Activated CD4-positive, alpha-beta memory T cell treated with anti-CD3 and anti-CD28 coated beads for 36 hours (primary cell): ENCODE measurements around the gene ROPN1B. TPM values are rescaled to one million over a fixed set of nuclear protein-coding genes. Genes with fewer than 3 reads are reported as not detected.
"Not testable (repeated sequence)": the region's sequence is repeated elsewhere in the genome, so short reads cannot be mapped to it uniquely, and the experiment has no call there.

Source experiments
- CTCF ChIA-PET: fragments of 350-600 bp; sonication (Branson Sonifier 250); formaldehyde crosslinking; loops from one replicate; lab custom pipeline; 2021; ENCODE audit warnings: antibody characterized with exemption, inconsistent platforms; lab: Charles Lee
- POLR2A ChIA-PET: fragments of 350-600 bp; sonication (Branson Sonifier 250); formaldehyde crosslinking; loops from one replicate; lab custom pipeline; 2021; ENCODE audit warnings: antibody characterized with exemption; lab: Charles Lee
- DNase-seq: peaks from one replicate; pipeline ENCODE4 v3.0.0-alpha.2; 2020
- H3K27ac Mint-ChIP-seq: one replicate; pipeline ENCODE4 v1.8.0; 2021; ENCODE audit warnings: mixed read lengths
- H3K27me3 Mint-ChIP-seq: one replicate; pipeline ENCODE4 v1.8.0; 2021; ENCODE audit warnings: mixed read lengths
- H3K36me3 Mint-ChIP-seq: one replicate; pipeline ENCODE4 v1.8.0; 2021; ENCODE audit warnings: mixed read lengths
- H3K4me1 Mint-ChIP-seq: one replicate; pipeline ENCODE4 v1.8.0; 2021; ENCODE audit warnings: low read depth, mixed read lengths
- H3K4me3 Mint-ChIP-seq: one replicate; pipeline ENCODE4 v1.8.0; 2021; ENCODE audit warnings: mild to moderate bottlenecking, mixed read lengths
- H3K9me3 Mint-ChIP-seq: one replicate; pipeline ENCODE4 v1.8.0; 2021; ENCODE audit warnings: mixed read lengths
- intact Hi-C: fragments of 100-400 bp; cut with micrococcal nuclease; formaldehyde crosslinking; loops from one replicate; pipeline ENCODE4 v1.15.1; 2023
- total RNA-seq, 2 experiments: library from RNA; stranded (reverse); gene quantifications; one replicate each; pipeline ENCODE4 v1.2.3, GENCODE V29; 2021

The ROPN1B gene
- total RNA-seq, 2 experiments from 2014 or later, result not detected

DNA sequence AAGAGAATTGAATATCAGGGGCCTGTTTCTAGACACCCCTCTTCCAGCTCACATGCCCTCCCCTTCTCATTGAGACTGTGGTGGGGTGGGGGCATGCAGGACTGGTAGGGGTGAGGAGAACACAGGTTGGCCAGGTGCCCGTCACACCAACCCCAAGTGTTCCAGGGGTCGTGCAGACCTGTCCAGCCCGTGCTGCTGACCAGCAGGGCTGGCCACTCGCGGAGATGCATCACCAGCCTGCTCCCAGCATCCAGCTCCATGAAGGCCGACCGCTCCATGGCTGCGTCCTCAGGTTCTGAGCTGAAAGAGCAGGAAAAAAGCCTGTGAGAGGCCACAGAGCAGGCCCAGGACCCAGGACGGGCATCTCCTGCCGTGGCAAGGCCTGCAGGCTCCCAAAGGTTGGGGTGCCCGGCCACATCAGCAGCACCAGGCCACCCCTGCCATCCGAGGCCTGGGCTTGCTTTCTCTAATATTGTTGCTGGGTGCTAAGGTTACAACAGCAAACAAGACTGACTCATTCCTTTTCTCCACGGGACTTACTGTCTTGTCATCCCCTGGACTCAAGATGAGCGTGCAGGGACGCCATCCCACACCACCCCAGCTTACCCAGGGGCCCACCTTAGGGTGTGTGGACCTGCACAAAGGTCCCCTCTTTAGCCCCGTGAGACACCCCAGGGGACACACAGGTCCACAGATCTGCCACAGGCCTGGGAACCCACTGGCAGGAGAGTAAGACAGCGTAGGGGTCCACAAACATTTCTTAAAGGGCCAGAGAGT lies 35.4 kb upstream of the ROPN1B start:
- H3K27ac Mint-ChIP-seq, H3K27me3 Mint-ChIP-seq, H3K36me3 Mint-ChIP-seq, DNase-seq, H3K4me1 Mint-ChIP-seq, intact Hi-C loops, CTCF ChIA-PET, H3K4me3 Mint-ChIP-seq, H3K9me3 Mint-ChIP-seq, POLR2A ChIA-PET: not testable (repeated sequence)

DNA sequence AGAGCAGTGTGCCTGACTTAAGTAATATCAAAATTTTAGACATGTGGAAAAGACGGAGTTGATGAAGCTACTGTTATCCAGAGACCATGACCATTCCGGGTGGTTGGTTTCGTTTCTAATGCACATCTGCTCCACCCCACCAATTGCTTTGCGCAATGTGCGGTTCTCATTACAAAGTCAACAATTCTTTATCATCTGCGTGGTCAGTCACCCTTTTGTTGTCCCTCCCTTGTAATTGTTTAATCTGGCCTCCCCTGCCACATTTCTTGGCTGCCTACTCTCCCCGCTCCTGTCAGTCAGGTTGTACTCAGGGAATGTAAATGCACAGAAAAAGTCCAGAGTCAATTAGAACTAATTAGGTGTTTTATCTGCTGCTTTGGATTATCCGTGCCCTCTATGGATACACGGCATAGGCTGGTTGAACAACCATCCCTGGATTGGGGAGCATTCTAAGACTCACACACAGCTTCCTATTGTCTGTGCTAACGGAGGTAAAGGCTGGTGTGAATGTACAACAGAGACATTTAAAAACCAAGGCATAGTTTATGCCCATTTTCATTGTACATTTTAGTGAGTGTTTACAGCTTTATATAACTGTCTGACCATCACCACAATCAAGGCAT lies 33.6 kb upstream of the ROPN1B start:
- H3K27ac Mint-ChIP-seq, H3K4me3 Mint-ChIP-seq, H3K9me3 Mint-ChIP-seq, H3K4me1 Mint-ChIP-seq, POLR2A ChIA-PET, H3K27me3 Mint-ChIP-seq, DNase-seq, H3K36me3 Mint-ChIP-seq, intact Hi-C loops: not testable (repeated sequence)
- CTCF ChIA-PET, result interaction anchor here (0.6 kb wide), 1 partner anchor 453 kb away, joined by 3 read pairs; no protein-coding TSS in a partner anchor

DNA sequence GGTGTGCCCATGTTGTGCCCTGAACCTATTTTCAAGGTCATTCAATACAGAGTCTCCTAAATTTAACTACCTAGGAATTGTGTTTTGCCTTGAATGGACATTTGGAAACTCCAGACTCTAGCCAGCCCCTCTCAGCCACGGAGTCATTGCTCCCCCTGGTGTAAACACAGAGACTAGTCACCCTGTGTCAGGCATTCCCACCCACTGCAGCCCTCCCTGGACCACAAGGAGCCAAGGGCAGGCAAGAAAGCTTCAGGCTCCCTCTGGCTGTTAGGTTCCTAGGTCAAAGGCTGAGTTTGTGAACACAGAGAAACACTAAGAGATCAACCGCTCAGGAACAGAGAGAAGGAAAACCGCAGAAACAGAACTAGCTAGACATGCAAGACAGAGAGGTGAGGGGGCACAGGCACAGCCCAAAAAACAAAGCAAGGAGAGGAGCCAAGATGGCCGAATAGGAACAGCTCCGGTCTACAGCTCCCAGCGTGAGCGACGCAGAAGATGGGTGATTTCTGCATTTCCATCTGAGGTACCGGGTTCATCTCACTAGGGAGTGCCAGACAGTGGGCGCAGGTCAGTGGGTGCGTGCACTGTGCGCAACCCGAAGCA lies 32.7 kb upstream of the ROPN1B start:
- CTCF ChIA-PET, result interaction anchor here (0.6 kb wide), 1 partner anchor 452 kb away, joined by 3 read pairs; no protein-coding TSS in a partner anchor
- H3K36me3 Mint-ChIP-seq, DNase-seq, H3K4me3 Mint-ChIP-seq, H3K27me3 Mint-ChIP-seq, H3K4me1 Mint-ChIP-seq, H3K9me3 Mint-ChIP-seq, intact Hi-C loops, H3K27ac Mint-ChIP-seq, POLR2A ChIA-PET: not testable (repeated sequence)

DNA sequence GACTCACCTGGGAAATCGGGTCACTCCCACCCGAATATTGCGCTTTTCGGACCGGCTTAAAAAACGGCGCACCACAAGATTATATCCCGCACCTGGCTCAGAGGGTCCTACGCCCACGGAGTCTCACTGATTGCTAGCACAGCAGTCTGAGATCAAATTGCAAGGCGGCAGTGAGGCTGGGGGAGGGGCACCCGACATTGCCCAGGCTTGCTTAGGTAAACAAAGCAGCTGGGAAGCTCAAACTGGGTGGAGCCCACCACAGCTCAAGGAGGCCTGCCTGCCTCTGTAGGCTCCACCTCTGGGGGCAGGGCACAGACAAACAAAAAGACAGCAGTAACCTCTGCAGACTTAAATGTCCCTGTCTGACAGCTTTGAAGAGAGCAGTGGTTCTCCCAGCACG lies 32.1 kb upstream of the ROPN1B start:
- POLR2A ChIA-PET, DNase-seq, H3K27ac Mint-ChIP-seq, H3K4me3 Mint-ChIP-seq, H3K9me3 Mint-ChIP-seq, CTCF ChIA-PET, H3K4me1 Mint-ChIP-seq, H3K27me3 Mint-ChIP-seq, intact Hi-C loops, H3K36me3 Mint-ChIP-seq: not testable (repeated sequence)

DNA sequence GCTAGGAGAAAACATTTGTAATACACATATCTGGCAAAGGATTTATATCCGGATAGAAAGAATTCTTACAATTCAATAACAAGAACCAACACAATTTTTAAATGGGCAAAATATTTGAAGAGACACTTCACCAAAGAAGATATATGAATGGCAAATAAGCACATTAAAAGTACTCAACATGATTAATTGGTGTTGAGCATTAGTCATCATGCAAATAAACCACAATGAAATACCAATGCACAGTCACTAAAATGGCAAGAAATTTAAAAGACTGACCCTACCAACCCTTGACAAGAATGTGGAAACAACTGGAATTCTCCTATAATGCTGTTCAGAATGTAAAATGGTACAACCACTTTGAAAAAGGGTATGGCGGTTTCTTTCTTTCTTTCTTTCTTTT lies 21.2 kb upstream of the ROPN1B start:
- intact Hi-C loops, H3K36me3 Mint-ChIP-seq, H3K4me3 Mint-ChIP-seq, DNase-seq, H3K4me1 Mint-ChIP-seq, H3K27ac Mint-ChIP-seq, POLR2A ChIA-PET, H3K9me3 Mint-ChIP-seq: not testable (repeated sequence)
- CTCF ChIA-PET, result interaction anchor here (0.6 kb wide), 1 partner anchor 17 kb away, joined by 3 read pairs; no protein-coding TSS in a partner anchor
- H3K27me3 Mint-ChIP-seq, result peaks cover 14% of the 10 kb centered on the region

DNA sequence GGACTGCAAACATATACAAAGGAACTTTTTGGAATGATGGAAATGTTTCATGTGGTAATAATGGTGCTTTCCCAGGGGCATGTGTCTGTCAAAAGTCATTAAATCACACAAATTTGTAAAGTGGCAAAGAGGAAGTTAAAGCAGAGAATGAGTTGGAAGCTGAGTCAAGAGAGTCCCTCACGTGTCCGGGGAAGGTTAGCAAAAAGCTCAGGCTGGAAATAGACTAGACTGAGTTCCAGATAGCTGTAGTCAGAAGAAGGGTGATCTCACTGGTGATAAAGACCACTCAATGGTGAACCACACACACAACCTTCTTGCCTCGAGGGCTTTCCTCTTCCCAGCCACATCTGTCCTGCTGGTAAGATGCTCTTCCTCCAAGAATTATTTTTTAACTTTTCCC lies 20.1 kb upstream of the ROPN1B start:
- H3K4me3 Mint-ChIP-seq, CTCF ChIA-PET, H3K4me1 Mint-ChIP-seq, intact Hi-C loops, H3K36me3 Mint-ChIP-seq, H3K27ac Mint-ChIP-seq, POLR2A ChIA-PET, H3K9me3 Mint-ChIP-seq, DNase-seq: not testable (repeated sequence)
- H3K27me3 Mint-ChIP-seq, result peaks cover 14% of the 10 kb centered on the region

DNA sequence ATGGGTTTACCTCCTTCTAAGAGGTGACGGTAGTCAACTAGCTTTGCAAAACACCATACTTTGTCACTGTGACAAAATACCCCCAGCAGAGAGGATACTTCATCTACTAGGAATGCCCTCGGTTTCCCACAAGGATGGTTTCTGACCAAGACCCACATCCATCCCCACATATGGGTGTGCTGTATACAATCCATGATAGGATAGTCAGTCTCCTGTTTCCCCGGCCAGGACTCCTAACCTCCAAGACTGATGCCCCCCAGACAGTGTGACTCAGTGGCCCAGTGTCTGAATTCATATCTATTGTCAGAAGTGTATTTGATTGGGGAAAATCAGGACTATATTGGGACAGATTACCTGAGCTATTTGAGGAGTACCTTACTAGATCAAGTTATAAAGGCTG lies 17.8 kb upstream of the ROPN1B start:
- H3K36me3 Mint-ChIP-seq, H3K4me3 Mint-ChIP-seq, H3K27ac Mint-ChIP-seq, H3K4me1 Mint-ChIP-seq, H3K9me3 Mint-ChIP-seq, POLR2A ChIA-PET, intact Hi-C loops, CTCF ChIA-PET, DNase-seq: not testable (repeated sequence)
- H3K27me3 Mint-ChIP-seq, result peaks cover 17% of the 10 kb centered on the region

DNA sequence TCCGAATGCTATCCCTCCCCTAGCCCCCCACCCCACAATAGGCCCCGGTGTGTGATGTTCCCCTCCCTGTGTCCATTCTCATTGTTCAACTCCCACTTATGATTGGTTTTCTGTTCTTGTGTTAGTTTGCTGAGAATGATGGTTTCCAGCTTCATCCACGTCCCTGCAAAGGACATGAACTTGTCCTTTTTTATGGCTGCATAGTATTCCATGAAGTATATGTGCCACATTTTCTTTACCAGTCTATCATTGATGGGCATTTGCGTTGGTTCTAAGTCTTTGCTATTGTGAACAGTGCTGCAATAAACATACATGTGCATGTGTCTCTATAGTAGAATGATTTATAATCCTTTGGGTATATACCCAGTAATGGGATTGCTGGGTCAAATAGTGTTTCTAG lies 12.0 kb upstream of the ROPN1B start:
- CTCF ChIA-PET, H3K27ac Mint-ChIP-seq, POLR2A ChIA-PET, H3K9me3 Mint-ChIP-seq, H3K4me3 Mint-ChIP-seq, H3K36me3 Mint-ChIP-seq, H3K4me1 Mint-ChIP-seq, intact Hi-C loops, DNase-seq: not testable (repeated sequence)
- peaks cover 25% of the 10 kb centered on the region for H3K27me3 Mint-ChIP-seq

DNA sequence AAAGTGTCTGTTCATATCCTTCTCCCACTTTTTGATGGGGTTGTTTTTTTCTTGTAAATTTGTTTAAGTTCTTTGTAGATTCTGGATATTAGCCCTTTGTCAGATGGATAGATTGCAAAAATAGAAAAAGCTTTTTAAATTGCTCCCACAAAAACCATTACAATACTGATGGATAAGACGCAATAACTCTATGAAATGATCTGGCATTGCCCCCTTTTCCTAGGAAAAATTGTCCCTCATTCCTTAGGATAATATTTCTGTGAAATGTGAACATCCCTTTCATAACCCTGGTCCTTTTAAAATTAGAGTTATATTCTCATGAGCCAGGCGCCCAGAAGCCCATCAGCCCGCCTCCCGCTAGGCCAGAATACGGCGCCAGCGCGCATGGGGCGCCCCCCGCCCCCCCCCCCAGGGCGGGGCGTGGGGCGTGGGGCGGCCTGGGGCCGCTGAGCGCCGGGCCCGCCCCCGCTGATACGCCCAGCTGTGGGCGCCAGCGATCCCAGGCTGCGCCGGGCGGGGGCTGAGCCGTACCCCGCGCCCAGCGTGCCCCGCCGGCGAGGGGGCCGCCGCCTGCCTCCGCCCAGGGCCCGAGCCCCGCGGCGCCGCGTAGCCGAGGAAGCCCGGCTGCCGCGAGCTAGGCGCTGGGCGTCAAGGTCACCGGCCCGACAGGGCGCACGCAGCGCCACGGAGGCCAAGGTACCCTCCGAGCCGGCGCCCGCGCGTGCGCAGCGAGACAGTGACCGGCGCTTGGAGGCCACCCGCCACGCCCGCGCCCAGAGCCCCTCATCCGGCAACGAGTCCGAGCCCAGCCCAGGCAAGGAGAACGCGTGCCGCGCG lies 11.1 kb upstream of the ROPN1B start:
- ChIA-PET POLR2A (no interaction called here), CTCF (no interaction called here)
- Mint-ChIP-seq H3K36me3 (peaks cover 2% of the 10 kb centered on the region), H3K4me3 (no peak overlapping the region), H3K9me3 (peaks cover 2% of the 10 kb centered on the region), H3K27me3 (peaks cover 25% of the 10 kb centered on the region), H3K27ac (no peak overlapping the region), H3K4me1 (no peaks in the 10 kb centered on the region)
- no peak for DNase-seq
- intact Hi-C loops, result no loop called here

DNA sequence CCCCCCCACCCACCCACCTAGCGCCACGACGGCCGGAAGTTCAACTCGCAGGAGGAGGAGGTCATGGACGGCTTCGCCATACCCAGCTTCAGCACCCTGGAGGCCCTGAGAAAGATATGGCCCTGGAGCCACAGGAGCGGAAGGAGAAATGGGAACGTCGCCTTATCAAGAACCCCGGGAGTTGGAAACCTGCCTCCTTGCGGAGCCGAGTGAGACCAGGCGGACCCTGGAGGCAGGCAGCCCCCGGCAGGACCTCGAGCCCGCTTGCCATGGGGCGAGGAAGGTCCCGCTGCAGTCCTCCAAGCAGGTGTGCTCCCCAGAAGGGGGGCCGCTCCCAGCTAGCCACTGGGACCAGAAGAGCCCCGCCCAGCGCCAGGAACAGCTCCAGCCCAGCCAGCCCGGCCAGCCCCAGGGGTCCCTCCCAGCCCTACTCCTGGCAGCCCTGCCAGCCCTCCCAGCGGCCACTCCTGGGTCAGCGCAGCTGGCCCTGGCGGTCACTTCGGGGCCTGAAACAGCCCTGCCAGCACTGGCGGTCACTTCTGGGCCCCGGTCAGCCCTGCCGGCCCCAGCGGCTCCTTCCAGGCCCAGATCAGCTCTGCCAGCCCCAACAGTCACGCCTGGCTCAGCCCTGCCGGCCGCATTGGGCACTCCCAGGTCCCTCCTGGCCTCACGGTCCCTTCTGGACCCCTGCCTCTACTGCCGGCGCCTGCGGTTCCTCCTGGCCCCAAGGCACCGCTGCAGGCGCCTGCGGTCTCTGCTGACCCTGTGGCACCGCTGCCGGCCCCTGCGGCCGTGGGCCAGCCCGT lies 10.3 kb upstream of the ROPN1B start:
- H3K27ac Mint-ChIP-seq, result no peak overlapping the region
- H3K4me1 Mint-ChIP-seq, result no peaks in the 10 kb centered on the region
- DNase-seq, result no peak
- peaks cover 25% of the 10 kb centered on the region for H3K27me3 Mint-ChIP-seq
- POLR2A ChIA-PET, result no interaction called here
- peaks cover 2% of the 10 kb centered on the region for H3K36me3 Mint-ChIP-seq
- H3K4me3 Mint-ChIP-seq, result no peak overlapping the region
- H3K9me3 Mint-ChIP-seq, result peaks cover 2% of the 10 kb centered on the region
- CTCF ChIA-PET, result no interaction called here
- intact Hi-C loops, result no loop called here

DNA sequence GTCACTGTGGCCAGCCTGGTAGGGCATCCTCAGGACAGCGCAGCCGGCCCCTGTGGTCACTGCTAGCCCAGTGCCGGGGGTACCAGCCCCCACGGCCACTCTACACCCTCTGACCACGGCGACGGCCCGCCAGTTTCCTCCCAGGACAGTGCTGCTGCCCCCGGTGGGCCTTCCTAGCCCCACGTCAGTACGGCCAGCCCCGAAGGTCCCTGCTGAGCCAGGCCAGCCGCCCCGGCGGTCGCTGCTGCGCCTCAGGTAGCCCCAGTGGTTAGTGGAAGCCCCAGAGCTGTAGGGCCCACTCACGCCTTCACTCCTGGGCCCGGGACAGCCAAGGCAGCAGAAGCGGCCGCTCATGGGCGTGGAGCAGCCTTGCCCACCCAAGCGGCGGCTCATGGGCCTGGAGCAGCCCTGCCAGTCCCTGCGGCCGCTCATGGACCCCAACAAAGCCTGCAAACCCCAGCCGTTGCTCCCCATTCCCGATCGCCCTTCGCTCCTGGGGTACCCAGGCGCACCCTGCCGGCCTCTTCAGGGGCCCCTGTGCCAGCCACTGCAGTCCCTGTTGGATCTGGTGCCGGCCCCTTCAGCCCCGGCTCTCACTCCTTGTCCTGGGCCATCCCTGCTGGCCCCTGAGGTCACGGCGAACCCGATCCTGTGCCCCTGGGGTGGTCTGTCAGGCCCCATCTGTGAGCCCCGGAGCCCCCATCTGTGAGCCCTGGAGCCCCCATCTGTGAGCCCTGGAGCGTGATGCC lies 9.5 kb upstream of the ROPN1B start:
- H3K4me3 Mint-ChIP-seq, result no peak overlapping the region
- intact Hi-C loops, result no loop called here
- peaks cover 2% of the 10 kb centered on the region for H3K36me3 Mint-ChIP-seq
- ChIA-PET CTCF (no interaction called here), POLR2A (no interaction called here)
- DNase-seq, result no peak
- no peak overlapping the region for H3K27ac Mint-ChIP-seq
- peaks cover 23% of the 10 kb centered on the region for H3K27me3 Mint-ChIP-seq
- H3K9me3 Mint-ChIP-seq, result peaks cover 2% of the 10 kb centered on the region
- H3K4me1 Mint-ChIP-seq, result no peaks in the 10 kb centered on the region
